ENCODE measurements around the gene FUT1. TPM values are rescaled to one million over a fixed set of nuclear protein-coding genes. Genes with fewer than 3 reads are reported as not detected.

FUT1 gene
- total and polyA plus RNA-seq, 9 of the 15 experiments (the other 6 are each of a cell fraction or from before 2014, with no cell fraction given): 2.3 to 18.5 (median 8.8) TPM

DNA sequence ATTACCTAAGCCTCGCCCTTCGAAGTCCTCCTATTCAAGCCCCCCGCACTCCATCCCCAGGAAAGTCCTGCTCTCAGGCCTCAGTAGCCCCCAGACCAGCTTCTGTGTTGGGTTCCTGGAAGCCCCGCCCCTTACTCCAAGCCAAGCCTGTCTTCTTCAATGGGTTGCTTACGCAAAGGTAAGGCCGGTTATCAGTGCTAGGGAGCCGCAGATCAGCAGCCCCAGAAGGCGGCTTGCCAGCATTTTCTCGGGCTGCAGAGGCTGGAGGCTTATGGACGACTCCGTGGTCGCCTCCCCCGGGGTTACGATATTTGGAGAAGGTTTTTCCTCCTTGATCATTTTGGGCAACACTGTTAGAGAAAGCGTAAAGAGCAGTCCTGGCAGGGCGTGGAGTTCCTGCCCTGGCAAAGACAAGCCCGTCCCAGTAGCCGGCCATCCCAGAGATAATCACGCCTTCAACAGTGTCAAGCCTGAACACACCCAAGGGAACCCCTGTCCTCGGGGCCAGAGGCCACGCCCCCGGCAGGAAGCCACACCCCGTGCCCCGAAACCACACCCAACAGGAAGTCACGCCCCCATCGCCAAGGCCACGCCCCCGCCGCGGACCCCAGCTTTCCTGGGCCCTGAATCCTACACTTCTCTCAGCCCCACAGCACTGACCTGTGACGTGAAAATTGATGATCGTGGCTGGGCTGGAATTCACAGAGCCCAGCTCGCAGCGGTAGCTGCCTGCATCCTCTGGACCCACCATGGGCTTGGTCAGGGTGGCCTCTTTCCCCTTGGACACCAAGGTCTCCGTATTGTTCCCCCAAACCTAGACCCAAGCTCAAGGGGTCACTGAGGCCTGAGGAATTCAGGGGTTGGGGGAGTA, 11.1 kb downstream of the FUT1 start (continued):
- TF ChIP-seq NBN (IDR thresholded peaks at IDR 0.05; ENCODE audit: low read depth) (no peak; the same call in 1 of the 2 replicates), MCM5 (IDR thresholded peaks at IDR 0.05; ENCODE audit: low read depth) (no peak), ATF7 (IDR thresholded peaks at IDR 0.05) (peak; percentile 67), PHF8 (IDR thresholded peaks at IDR 0.05; ENCODE audit: borderline replicate concordance, low read length) (peak; percentile 49; the same call in 1 of the 2 replicates), MTA3 (IDR thresholded peaks at IDR 0.05; ENCODE audit: borderline replicate concordance) (no peak; the same call in 1 of the 2 replicates), CHD1 (IDR thresholded peaks at IDR 0.05; ENCODE audit: low read length) (peak; percentile 45), USF2 (CRISPR knock-in tag; IDR thresholded peaks at IDR 0.05) (peak; percentile 46), SRF (CRISPR knock-in tag; IDR thresholded peaks at IDR 0.05) (0 out of 4 replicates have a peak, but pooled peaks of 1 of the 2 experiments have one; percentile 42), ZNF586 (CRISPR knock-in tag; conservative IDR thresholded peaks at IDR 0.05) (no peak), NFIC (IDR thresholded peaks at IDR 0.05) (peak; percentile 69), CXXC5 (CRISPR knock-in tag; IDR thresholded peaks at IDR 0.05) (peak; percentile 74), ZBTB9 (CRISPR knock-in tag; IDR thresholded peaks at IDR 0.05) (0 out of 2 replicates have a peak, but pooled peaks have one; percentile 35), CBFA2T3 (IDR thresholded peaks at IDR 0.05) (peak; percentile 52), ZNF175 (CRISPR knock-in tag; IDR thresholded peaks at IDR 0.05; ENCODE audit: low read depth) (no peak), ZFX (CRISPR knock-in tag; IDR thresholded peaks at IDR 0.05) (peak; percentile 66; the same call in 1 of the 2 replicates), IFI16 (CRISPR knock-in tag; IDR thresholded peaks at IDR 0.05) (no peak), ZBTB26 (CRISPR knock-in tag; IDR thresholded peaks at IDR 0.05) (no peak), CBFB (CRISPR knock-in tag; IDR thresholded peaks at IDR 0.05) (0 out of 2 replicates have a peak, but pooled peaks have one; percentile 39)
- TF ChIP-seq, protein P1, sequence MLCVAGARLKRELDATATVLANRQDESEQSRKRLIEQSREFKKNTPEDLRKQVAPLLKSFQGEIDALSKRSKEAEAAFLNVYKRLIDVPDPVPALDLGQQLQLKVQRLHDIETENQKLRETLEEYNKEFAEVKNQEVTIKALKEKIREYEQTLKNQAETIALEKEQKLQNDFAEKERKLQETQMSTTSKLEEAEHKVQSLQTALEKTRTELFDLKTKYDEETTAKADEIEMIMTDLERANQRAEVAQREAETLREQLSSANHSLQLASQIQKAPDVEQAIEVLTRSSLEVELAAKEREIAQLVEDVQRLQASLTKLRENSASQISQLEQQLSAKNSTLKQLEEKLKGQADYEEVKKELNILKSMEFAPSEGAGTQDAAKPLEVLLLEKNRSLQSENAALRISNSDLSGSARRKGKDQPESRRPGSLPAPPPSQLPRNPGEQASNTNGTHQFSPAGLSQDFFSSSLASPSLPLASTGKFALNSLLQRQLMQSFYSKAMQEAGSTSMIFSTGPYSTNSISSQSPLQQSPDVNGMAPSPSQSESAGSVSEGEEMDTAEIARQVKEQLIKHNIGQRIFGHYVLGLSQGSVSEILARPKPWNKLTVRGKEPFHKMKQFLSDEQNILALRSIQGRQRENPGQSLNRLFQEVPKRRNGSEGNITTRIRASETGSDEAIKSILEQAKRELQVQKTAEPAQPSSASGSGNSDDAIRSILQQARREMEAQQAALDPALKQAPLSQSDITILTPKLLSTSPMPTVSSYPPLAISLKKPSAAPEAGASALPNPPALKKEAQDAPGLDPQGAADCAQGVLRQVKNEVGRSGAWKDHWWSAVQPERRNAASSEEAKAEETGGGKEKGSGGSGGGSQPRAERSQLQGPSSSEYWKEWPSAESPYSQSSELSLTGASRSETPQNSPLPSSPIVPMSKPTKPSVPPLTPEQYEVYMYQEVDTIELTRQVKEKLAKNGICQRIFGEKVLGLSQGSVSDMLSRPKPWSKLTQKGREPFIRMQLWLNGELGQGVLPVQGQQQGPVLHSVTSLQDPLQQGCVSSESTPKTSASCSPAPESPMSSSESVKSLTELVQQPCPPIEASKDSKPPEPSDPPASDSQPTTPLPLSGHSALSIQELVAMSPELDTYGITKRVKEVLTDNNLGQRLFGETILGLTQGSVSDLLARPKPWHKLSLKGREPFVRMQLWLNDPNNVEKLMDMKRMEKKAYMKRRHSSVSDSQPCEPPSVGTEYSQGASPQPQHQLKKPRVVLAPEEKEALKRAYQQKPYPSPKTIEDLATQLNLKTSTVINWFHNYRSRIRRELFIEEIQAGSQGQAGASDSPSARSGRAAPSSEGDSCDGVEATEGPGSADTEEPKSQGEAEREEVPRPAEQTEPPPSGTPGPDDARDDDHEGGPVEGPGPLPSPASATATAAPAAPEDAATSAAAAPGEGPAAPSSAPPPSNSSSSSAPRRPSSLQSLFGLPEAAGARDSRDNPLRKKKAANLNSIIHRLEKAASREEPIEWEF (CRISPR knock-in tag; IDR thresholded peaks at IDR 0.05): no peak

Measured in K562 (cell line).